K562 (cell line): Measurements from ENCODE around the gene OR6K3. TPM values are rescaled to one million over a fixed set of nuclear protein-coding genes. Genes with fewer than 3 reads are reported as not detected.

Experiments
- ATAC-seq: fragments of 200-7000 bp; cut with Tn5 transposase; 3 replicates; pipeline ENCODE4 v1.9.1; 2020; ENCODE audit warnings: moderate library complexity
- BruUV-seq: library from RNA; stranded (reverse); fragments of 400-500 nt; replicated peaks from 2 replicates; lab custom pipeline; 2021; lab: Mats Ljungman, UMichigan
- CTCF ChIA-PET: fragments of 300-600 bp; formaldehyde crosslinking; extraction: SDS; loops from one replicate; lab custom pipeline; 2021; ENCODE audit warnings: low intra/inter-chr PET ratio; lab: Yijun Ruan, JAX
- POLR2A ChIA-PET: fragments of 300-600, 350-650 bp; sonication (Branson Sonifier 250); formaldehyde crosslinking; extraction: SDS; loops from one replicate; lab custom pipeline; 2021; ENCODE audit warnings: antibody characterized with exemption, inconsistent platforms; lab: Yijun Ruan, JAX
- DNase-seq, 4 experiments: peaks; one replicate each; pipeline versions ENCODE4 v3.0.0 to v3.0.0-alpha.2; 2011 to 2018; ENCODE audit warnings: low spot score in 3 of 4, mixed read lengths in 3 of 4; ENCODE audit errors: extremely low read depth in 1 of 4
- FAIRE-seq: peaks from 2 replicates; lab custom pipeline; 2011; peaks lifted over from hg19 to GRCh38; lab: Jason Lieb, UNC
- H2AFZ ChIP-seq: 2 replicates; pipeline ENCODE4 v1.6.0; 2011; ENCODE audit warnings: low read depth, low read length, control low read depth, inconsistent platforms
- H3K27ac ChIP-seq: fragments of 200-600 bp; 3 replicates; pipeline ENCODE4 v1.8.0; 2011; ENCODE audit warnings: low read depth, mild to moderate bottlenecking, control low read depth, inconsistent platforms, low read length, moderate library complexity, mixed read lengths; ENCODE audit errors: extremely low read depth
- H3K27me3 ChIP-seq, 2 experiments: fragments of 300-600 bp in 1 of 2; 2 replicates in 1 of 2; 3 replicates in 1 of 2; pipeline versions ENCODE4 v1.6.0 to v1.8.0; 2011; ENCODE audit warnings: inconsistent platforms in 2 of 2, low read length in 2 of 2, mild to moderate bottlenecking in 1 of 2, mixed read lengths in 1 of 2, moderate library complexity in 1 of 2; ENCODE audit not compliant: control insufficient read depth in 2 of 2, insufficient read depth in 2 of 2
- H3K36me3 ChIP-seq: fragments of 300-600 bp; 3 replicates; pipeline ENCODE4 v1.8.0; 2011; ENCODE audit warnings: mild to moderate bottlenecking, low read length, inconsistent platforms; ENCODE audit not compliant: control insufficient read depth, insufficient read depth
- H3K4me1 ChIP-seq, 2 experiments: fragments of 200-600 bp in 1 of 2; replicated peaks in 1 of 2; 2 replicates in 1 of 2; 3 replicates in 1 of 2; pipeline versions ENCODE4 v1.5.1 to v1.8.0; 2011; ENCODE audit warnings: inconsistent platforms in 2 of 2, low read length in 2 of 2, mild to moderate bottlenecking in 1 of 2, mixed read lengths in 1 of 2, moderate library complexity in 1 of 2; ENCODE audit not compliant: control insufficient read depth in 2 of 2, insufficient read depth in 2 of 2
- H3K4me2 ChIP-seq: 2 replicates; pipeline ENCODE4 v1.6.1; 2011; ENCODE audit warnings: low read length, control low read depth, inconsistent platforms, mixed read lengths; ENCODE audit not compliant: insufficient read depth
- H3K4me3 ChIP-seq: fragments of 200-600 bp; sonication (generic), shearing (Covaris generic); 2 replicates; pipeline ENCODE4 v1.5.1; 2016; ENCODE audit warnings: control low read depth, inconsistent platforms
- H3K79me2 ChIP-seq: fragments of 200-600 bp; 3 replicates; pipeline ENCODE4 v1.8.0; 2011; ENCODE audit warnings: low read length, inconsistent platforms; ENCODE audit not compliant: control insufficient read depth, insufficient read depth
- H3K9ac ChIP-seq, 2 experiments: 2 replicates each; pipeline versions ENCODE4 v1.6.0 to v1.6.1; 2011; ENCODE audit warnings: low read depth in 2 of 2, low read length in 2 of 2, control low read depth in 1 of 2, inconsistent platforms in 1 of 2, mild to moderate bottlenecking in 1 of 2, mixed read lengths in 1 of 2; ENCODE audit not compliant: insufficient read depth in 1 of 2
- H3K9me1 ChIP-seq: one replicate; pipeline ENCODE4 v1.6.0; 2011; ENCODE audit warnings: inconsistent platforms, mild to moderate bottlenecking, low read length, moderate library complexity; ENCODE audit not compliant: control insufficient read depth, insufficient read depth
- H3K9me3 ChIP-seq: replicated peaks from 2 replicates; pipeline ENCODE4 v1.5.1; 2011; ENCODE audit warnings: low read depth, low read length, inconsistent platforms; ENCODE audit not compliant: control insufficient read depth, insufficient read depth
- H4K20me1 ChIP-seq: replicated peaks from 2 replicates; pipeline ENCODE4 v1.6.1; 2011; ENCODE audit warnings: low read length, inconsistent platforms, mixed read lengths; ENCODE audit not compliant: control insufficient read depth, insufficient read depth
- CLOCK ChIP-seq: fragments of 250-450 bp; sonication (Bioruptor Pico); IDR thresholded peaks from 2 replicates; pipeline ENCODE4 v1.4.0; 2020; ENCODE audit warnings: mild to moderate bottlenecking, moderate library complexity, borderline replicate concordance
- E2F3 ChIP-seq: fragments of 250-450 bp; sonication (Bioruptor Pico); IDR thresholded peaks from 2 replicates; pipeline ENCODE4 v1.4.0; 2020; ENCODE audit warnings: mild to moderate bottlenecking
- FOXJ2 ChIP-seq: fragments of 200-800 bp; sonication (Bioruptor generic); IDR thresholded peaks from 2 replicates; pipeline ENCODE4 v1.6.1; 2016; ENCODE audit warnings: missing genetic modification characterization, missing compliant biosample characterization
- IRF2 ChIP-seq: sonication (generic); formaldehyde crosslinking; IDR thresholded peaks from 2 replicates; pipeline ENCODE4 v1.8.1; 2022; ENCODE audit warnings: mild to moderate bottlenecking, missing genetic modification reagents
- MAFF ChIP-seq: IDR thresholded peaks from 2 replicates; pipeline ENCODE4 v1.6.1; 2012; ENCODE audit warnings: low read length, improper control_type of control experiment
- MEIS2 ChIP-seq: fragments of 450-650 bp; IDR thresholded peaks from 2 replicates; pipeline ENCODE4 v1.6.1; 2014; ENCODE audit warnings: mild to moderate bottlenecking; ENCODE audit not compliant: partially characterized antibody
- NR2C1 ChIP-seq, 2 experiments: fragments of 450-650 bp; IDR thresholded peaks; 2 replicates each; pipeline ENCODE4 v1.6.1; 2017; ENCODE audit warnings: mild to moderate bottlenecking in 2 of 2, antibody characterized with exemption in 1 of 2, inconsistent platforms in 1 of 2, missing compliant biosample characterization in 1 of 2, missing genetic modification characterization in 1 of 2
- NRF1 ChIP-seq, 2 experiments: fragments of 450-650 bp; IDR thresholded peaks in 1 of 2; conservative IDR thresholded peaks in 1 of 2; 2 replicates each; pipeline ENCODE4 v1.6.1; 2014; ENCODE audit warnings: mild to moderate bottlenecking in 2 of 2
- RFX5 ChIP-seq: IDR thresholded peaks from 2 replicates; pipeline ENCODE4 v1.6.1; 2011; ENCODE audit warnings: low read depth, mild to moderate bottlenecking, improper control_type of control experiment, low read length
- SMARCB1 ChIP-seq: IDR thresholded peaks from 2 replicates; pipeline ENCODE4 v1.6.1; 2011; ENCODE audit warnings: improper control_type of control experiment, low read depth; ENCODE audit not compliant: insufficient read length
- USF1 ChIP-seq: sonication (generic); formaldehyde crosslinking; IDR thresholded peaks from 2 replicates; pipeline ENCODE4 v1.9.0; 2022; ENCODE audit warnings: mild to moderate bottlenecking, missing genetic modification reagents
- ZNF184 ChIP-seq: sonication (generic); formaldehyde crosslinking; IDR thresholded peaks from 2 replicates; pipeline ENCODE4 v1.5.0; 2020; ENCODE audit warnings: missing genetic modification reagents
- in situ Hi-C: fragments of 300-500 bp; cut with MboI; formaldehyde crosslinking; loops from 4 replicates; pipeline ENCODE4 v1.15.0; 2018; ENCODE audit warnings: inconsistent platforms, mixed read lengths
- intact Hi-C: fragments of 100-400 bp; cut with micrococcal nuclease; formaldehyde crosslinking; loops from 2 replicates; pipeline ENCODE4 v1.14.2; 2022
- polyA plus RNA-seq, 8 experiments: library from polyadenylated mRNA; depleted of rRNA in 4 of 8; stranded (reverse) in 5 of 8; unstranded in 3 of 8; fragments of >200 nt; fragmentation: Nextera tagmentation in 2 of 8; fragmentation: Illumina TruSeq in 1 of 8; extraction: Ambion mirVana in 2 of 8; extraction: Trizol in 1 of 8; gene quantifications; 2 replicates each; pipeline versions ENCODE4 v1.2.1 to v1.2.3, GENCODE V29; 2011 to 2014; ENCODE audit warnings: inconsistent platforms in 1 of 8, missing spikeins in 1 of 8
- total RNA-seq, 7 experiments: library from RNA; depleted of rRNA in 6 of 7; stranded (reverse); fragments of >200 nt in 6 of 7; fragmentation: Illumina TruSeq in 2 of 7; extraction: Trizol in 2 of 7; gene quantifications; 2 replicates each; pipeline versions ENCODE4 v1.2.1 to v1.2.3, GENCODE V29; 2011 to 2021; ENCODE audit warnings: low replicate concordance in 1 of 7

The OR6K3 gene
- total and polyA plus RNA-seq, 9 of the 15 experiments (the other 6 are each of a cell fraction or from before 2014, with no cell fraction given) = not detected

- H3K9ac ChIP-seq = peak overlapping the region in 1 of 2 experiments; percentile 20; a peak in 1 of 4 replicates
- TF ChIP-seq RFX5 (no peak), MEIS2 (peak; percentile 30), IRF2 (CRISPR knock-in tag) (no peak), USF1 (CRISPR knock-in tag) (no peak), NRF1 (conservative IDR thresholded peaks at IDR 0.05 in 1 of 2, IDR thresholded peaks at IDR 0.05 in 1 of 2) (no peak), ZNF184 (CRISPR knock-in tag) (no peak), E2F3 (CRISPR knock-in tag) (no peak), MAFF (no peak), FOXJ2 (no peak), CLOCK (CRISPR knock-in tag) (no peak), SMARCB1 (peak; percentile 18), NR2C1 (IDR thresholded peaks at IDR 0.05) (no peak), NR2C1 (tag; IDR thresholded peaks at IDR 0.05) (no peak)
- no TSS peak for BruUV-seq
- peaks cover 5 to 14% of the 10 kb centered on the region in 2 experiments; a peak in 4 of 5 replicates for H3K4me1 ChIP-seq
- ChIA-PET POLR2A (interaction anchor here (0.5 to 0.6 kb wide), 2 partner anchors 26 to 42 kb away, joined by 3 read pairs; no protein-coding TSS in a partner anchor), CTCF (no interaction called here)
- ATAC-seq = 0 out of 3 replicates have a peak, but pooled peaks have one; percentile 16
- H2AFZ ChIP-seq = peak overlapping the region; percentile 41; the same call in 1 of the 2 replicates
- H3K36me3 ChIP-seq = no peaks in the 10 kb centered on the region
- H3K79me2 ChIP-seq = no peaks in the 10 kb centered on the region
- intact Hi-C loops (no loop called here), in situ Hi-C loops (no loop called here)
- no peak overlapping the region for H3K4me2 ChIP-seq
- FAIRE-seq = no peak
- no peaks in the 10 kb centered on the region for H3K9me3 ChIP-seq
- H3K27me3 ChIP-seq = no peaks in the 10 kb centered on the region
- no peaks in the 10 kb centered on the region for H4K20me1 ChIP-seq
- peak overlapping the region; percentile 37; the same call in 2 of the 3 replicates for H3K27ac ChIP-seq
- no peak for DNase-seq
- H3K9me1 ChIP-seq = no peaks in the 10 kb centered on the region
- no peak overlapping the region for H3K4me3 ChIP-seq
Measured at GRCh38 chr1:158692356-158692755, 28.2 kb downstream of the OR6K3 start.
